ENCODE data around the gene CFAP77.

DNA sequence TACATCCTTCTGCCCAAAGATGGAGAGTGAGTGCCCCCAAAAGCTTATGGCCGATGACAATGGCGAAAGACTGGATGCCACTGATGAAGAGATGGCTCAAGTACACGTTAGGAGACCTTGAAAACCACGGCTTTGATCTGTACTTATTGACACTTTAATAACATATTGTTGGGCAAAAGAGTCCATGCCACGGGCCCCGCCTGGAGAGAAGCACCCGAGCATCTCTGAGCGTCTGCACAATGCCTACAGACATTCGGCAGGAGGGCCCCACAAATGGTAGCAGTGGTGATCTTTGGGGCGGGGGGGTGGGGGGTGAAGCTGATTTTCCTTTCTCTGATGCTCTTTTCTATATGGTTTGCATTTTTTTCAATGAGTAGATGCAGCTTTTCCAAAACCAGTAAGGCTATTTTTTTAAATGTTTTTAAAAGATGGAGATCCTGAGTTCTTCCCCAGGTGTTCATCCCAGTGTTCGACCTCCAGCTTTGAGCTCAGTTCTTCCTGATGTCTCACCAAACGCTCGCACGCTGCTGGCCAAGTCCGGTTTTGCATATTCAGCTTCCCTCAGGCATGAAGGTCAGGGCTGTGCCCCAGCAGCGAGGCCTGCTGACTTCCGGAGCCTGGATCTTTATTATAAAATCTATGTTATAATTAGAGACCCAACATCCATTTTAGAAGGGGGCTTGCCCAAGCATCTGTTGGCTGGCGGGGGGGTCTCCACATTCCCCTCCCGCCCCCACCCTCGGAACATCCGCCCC is 138.1 kb downstream of the CFAP77 start:
- TF ChIP-seq, protein P1, sequence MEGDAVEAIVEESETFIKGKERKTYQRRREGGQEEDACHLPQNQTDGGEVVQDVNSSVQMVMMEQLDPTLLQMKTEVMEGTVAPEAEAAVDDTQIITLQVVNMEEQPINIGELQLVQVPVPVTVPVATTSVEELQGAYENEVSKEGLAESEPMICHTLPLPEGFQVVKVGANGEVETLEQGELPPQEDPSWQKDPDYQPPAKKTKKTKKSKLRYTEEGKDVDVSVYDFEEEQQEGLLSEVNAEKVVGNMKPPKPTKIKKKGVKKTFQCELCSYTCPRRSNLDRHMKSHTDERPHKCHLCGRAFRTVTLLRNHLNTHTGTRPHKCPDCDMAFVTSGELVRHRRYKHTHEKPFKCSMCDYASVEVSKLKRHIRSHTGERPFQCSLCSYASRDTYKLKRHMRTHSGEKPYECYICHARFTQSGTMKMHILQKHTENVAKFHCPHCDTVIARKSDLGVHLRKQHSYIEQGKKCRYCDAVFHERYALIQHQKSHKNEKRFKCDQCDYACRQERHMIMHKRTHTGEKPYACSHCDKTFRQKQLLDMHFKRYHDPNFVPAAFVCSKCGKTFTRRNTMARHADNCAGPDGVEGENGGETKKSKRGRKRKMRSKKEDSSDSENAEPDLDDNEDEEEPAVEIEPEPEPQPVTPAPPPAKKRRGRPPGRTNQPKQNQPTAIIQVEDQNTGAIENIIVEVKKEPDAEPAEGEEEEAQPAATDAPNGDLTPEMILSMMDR (IDR thresholded peaks at IDR 0.05) = no peak
- TF ChIP-seq POLR2A (IDR thresholded peaks at IDR 0.05) = no peak
- TF ChIP-seq POLR2AphosphoS5 (IDR thresholded peaks at IDR 0.05) = no peak

Measured in prostate gland (tissue), 2 donors.